HL-60/S4 treated with phorbol 12-myristate 13-acetate at 8.2 ng/mL for 4 days and 3 days (cell line): ENCODE results near the gene ACR.
"Not testable (repeated sequence)": the region's sequence is repeated elsewhere in the genome, so short reads cannot be mapped to it uniquely, and the experiment has no call there.

Source experiments
- in situ Hi-C: fragments of 300-500 bp; cut with MboI; formaldehyde crosslinking; loops from 2 replicates; pipeline ENCODE4 v1.15.0; 2022; ENCODE audit warnings: low sequenced_read_pairs

The ACR gene

DNA sequence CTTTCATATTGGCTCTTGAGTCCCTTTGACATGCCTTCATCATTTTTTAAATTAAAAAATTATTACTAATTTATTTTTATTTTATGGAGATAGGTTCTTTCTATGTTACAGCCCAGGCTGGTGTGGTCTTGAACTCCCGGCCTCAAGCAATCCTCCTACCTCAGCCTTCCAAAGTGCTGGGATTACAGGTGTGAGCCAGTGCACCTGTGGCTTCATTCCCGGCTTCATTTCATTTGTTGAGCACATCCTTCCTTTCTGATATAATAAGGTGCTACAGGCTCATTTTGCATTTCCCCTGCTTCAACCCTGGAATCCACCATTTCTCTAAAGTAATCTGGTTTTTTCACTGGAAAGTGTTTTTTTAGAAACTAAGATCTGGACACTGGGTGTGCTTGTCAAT lies 23.8 kb downstream of the ACR start:
- in situ Hi-C loops = not testable (repeated sequence)

DNA sequence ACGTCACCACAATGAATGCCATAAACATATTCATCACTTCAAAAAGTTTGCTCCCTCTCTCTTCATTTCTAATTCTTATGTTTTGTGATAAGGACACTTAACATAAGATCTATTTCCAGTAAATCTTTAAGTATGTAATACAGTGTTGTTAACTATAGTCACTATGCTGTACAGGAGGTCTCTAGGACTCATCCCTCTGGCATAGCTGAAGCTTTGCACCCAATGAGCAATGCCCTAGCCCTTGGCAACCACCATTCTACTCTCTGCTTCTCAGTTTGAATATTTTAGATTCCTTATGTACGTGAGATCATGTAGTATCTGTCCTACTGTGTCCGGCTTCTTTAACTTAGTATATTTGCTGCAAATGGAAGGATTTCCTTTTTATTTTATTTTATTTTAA lies 26.3 kb downstream of the ACR start:
- in situ Hi-C loops = not testable (repeated sequence)

DNA sequence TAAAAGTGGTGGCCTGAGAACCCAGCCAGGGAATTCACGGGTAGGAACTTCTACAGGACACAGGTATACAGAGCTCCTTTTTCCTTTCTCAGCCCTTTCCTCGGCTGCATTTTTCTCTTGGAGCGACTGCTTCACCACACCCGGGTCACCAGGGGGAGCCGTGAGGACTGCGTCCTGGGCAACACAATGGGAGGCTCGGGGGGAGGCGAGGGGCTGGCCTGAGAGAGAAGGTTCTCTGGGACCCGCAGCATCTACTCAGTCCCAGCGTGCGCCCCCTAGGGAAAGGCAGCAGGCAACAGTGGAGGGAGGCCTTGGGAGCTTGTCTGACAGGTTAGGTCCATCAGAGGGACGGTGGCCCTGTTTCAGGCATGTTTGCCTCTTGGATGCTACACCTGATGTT lies 37.1 kb downstream of the ACR start:
- in situ Hi-C loops = not testable (repeated sequence)

DNA sequence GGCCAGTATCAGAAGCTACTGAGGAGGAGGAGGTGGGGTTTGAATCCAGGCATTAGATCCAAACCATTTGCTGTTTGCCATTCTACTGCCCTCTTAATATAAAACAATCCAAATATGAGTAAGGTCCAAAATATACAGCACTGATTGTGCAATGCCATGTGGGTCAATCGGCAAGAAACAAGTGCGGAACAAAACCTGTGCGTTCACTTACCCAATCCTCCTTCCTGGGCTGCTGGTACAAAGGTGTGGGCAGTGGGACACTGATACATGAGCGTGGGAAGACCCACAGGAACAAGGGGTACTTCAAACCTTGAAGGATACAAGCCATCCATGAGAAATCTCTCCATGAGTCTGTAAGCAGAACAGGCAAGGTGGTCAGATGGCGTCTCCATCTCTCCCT lies 39.6 kb downstream of the ACR start:
- in situ Hi-C loops = not testable (repeated sequence)

DNA sequence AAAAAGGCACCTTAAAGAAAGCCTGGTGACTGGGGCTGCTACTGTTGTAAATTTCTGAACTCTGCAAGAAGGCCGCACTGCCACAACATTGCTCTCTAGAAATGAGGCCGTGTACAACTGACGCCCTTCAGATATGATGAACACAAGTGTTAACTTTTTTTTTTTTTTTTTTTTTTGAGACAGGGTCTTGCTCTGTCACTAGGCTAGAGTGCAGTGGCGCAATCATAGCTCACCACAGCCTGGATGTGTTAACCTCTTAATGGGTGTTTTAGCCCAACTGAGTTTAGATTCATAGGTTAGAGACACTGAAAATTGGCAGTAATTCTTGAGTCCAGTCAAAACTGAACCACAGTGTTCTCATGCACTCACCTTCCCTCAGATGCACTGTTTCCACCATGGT lies 42.2 kb downstream of the ACR start:
- in situ Hi-C loops = not testable (repeated sequence)

DNA sequence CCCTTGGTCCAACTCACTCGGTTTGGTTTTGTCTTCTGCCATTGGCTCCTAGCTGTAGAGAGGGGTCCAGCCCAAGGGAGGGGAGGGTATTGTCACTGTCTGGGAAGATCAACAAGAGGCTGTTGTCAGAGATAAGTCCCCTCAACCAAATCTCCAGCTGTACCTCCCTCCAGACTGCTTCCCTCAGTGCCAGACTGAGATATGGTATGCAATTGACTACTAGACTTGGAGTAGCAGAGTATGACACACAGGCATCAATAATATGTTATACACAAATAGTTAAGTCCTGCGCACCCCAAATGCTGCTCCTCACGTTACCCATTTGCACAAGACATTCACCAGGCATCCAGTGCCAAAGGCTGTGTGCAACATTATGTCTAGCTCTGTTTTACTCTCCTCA lies 44.2 kb downstream of the ACR start:
- in situ Hi-C loops = not testable (repeated sequence)

DNA sequence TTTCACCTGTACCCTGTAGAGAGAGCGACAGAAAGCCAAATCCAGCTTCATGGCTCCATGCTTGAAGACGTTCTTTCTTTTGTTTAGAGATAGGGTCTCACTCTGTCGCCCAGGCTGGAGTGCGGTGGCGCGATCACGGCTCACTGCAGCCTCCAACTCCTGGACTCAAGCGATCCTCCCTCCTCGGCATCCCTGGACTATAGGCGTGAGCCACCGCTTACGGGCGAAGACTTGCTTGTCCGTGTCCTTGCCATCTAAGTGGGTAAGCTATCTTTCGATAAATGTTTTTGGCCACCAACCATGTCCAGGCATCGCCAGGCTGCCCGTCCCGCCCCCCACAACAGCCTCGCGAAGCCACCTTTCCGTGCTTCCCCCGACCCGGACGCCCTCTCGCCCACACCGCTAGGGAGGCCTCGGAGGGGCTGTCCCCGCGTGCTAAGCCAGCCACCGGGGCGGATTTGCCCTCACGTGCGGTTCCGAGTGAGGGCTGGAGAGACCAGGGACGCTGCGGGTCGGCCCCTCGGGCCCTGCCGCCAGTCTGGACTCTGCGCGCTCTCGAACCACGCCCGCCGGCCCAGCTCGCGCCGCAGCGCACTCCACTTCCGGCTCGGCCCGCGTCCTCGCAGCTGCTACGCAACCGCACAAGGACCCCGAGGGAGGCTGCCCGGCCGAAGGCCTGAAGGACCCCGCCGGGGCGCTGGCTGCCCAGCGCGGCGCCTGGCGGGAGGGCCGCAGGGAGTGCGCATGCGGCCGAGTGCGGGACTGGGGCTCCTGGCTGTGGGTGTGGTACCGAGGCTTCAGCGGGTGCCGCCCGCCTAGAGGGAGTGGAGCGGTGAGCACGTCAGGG lies 45.3 kb downstream of the ACR start, which contains the start of gene RABL2B:
Gene RABL2B (minus strand): TSS at position 604 of the 847 bp plus-strand sequence. CDS start 1,342 bp downstream, outside the sequence.
- in situ Hi-C loops = not testable (repeated sequence)

DNA sequence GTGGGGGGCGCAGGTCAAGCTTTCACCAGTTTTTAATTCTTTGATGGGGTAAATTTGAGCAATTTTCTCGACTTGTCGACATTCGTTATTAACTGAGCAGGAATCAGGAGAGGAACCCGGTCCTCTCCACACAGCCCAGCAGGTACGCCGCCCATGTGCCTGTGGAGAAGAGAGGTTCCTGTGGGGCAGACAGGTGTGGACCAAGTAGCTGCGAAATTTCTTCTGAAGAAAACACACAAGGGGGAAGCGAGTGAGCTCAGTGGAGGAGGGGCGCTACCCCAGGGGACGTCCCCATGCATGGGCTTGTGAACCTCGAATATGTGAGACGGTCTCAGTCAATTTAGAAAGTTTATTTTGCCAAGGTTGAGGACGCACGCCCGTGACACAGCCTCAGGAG lies 45.9 kb downstream of the ACR start:
- in situ Hi-C loops = not testable (repeated sequence)

DNA sequence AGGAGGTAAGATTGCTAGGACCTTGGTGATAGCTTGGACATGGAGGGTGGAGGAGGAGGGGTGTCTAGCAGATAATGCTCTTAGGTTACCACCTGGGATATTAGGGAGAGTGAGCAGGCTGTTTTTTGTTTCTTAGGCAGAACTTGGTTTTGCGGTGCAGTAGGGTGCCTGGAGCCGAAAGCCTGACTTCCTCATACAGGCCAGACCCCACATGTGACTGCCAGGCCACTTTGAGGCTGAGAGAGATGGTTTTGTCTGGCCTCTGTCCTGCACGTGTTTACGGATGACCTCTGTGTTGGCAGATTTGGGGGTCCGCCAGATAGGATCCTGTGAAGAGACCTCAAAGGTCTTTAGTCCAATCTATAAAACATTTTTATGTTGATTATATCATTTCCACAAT lies 47.3 kb downstream of the ACR start:
- in situ Hi-C loops = not testable (repeated sequence)

DNA sequence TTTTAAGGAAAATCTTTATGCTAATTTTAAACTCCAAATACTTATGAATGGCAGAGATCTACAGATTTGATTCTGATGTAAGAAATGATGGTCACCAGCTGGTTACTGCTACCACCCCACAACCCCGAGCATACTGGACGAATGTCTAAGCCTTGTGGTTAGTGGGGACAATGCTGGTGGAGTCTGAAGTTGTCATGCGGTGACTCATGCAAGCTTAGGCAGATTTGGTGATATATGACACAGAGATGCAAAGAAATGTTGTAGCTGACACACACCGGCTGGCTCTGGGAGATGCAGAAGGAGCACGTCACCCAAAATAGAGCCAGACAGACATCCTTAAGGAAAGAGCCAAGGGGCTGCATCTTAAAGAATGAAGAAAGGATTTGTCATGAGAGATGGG lies 48.9 kb downstream of the ACR start:
- in situ Hi-C loops = not testable (repeated sequence)
